NCI-H128 (cell line): ENCODE results near the gene INHBE.

Experiments
- DNase-seq: peaks from one replicate; lab custom pipeline; 2025; ENCODE audit not compliant: unreplicated experiment; lab: John Stamatoyannopoulos, UW

INHBE gene

GRCh38 chr12:57460468-57460784 lies 5.3 kb downstream of the INHBE start:
- DNase-seq, result no peak

GRCh38 chr12:57460841-57461275 lies 5.8 kb downstream of the INHBE start:
- no peak for DNase-seq

- no peak for DNase-seq
Measured at GRCh38 chr12:57461276-57461916, 6.3 kb downstream of the INHBE start.

GRCh38 chr12:57461917-57462250 lies 6.8 kb downstream of the INHBE start:
- DNase-seq, result no peak

- peak; percentile 87 for DNase-seq
Measured at GRCh38 chr12:57462251-57462911, 7.3 kb downstream of the INHBE start.

GRCh38 chr12:57462912-57463253 lies 7.8 kb downstream of the INHBE start:
- DNase-seq, result no peak

- no peak for DNase-seq
Measured at GRCh38 chr12:57464569-57464968, 9.5 kb downstream of the INHBE start.

- DNase-seq, result no peak
Measured at GRCh38 chr12:57465030-57465746, 10.1 kb downstream of the INHBE start.

- no peak for DNase-seq
Measured at GRCh38 chr12:57465747-57466505, 10.8 kb downstream of the INHBE start.

GRCh38 chr12:57467212-57467874 lies 12.2 kb downstream of the INHBE start:
- no peak for DNase-seq

- no peak for DNase-seq
Measured at GRCh38 chr12:57467915-57468314, 12.8 kb downstream of the INHBE start.

GRCh38 chr12:57469296-57470164 lies 14.4 kb downstream of the INHBE start:
- DNase-seq, result no peak

- DNase-seq, result no peak
Measured at GRCh38 chr12:57470286-57470969, 15.3 kb downstream of the INHBE start.

- no peak for DNase-seq
Measured at GRCh38 chr12:57470970-57471656, 16.0 kb downstream of the INHBE start.

GRCh38 chr12:57471661-57472060 lies 16.6 kb downstream of the INHBE start:
- no peak for DNase-seq

- no peak for DNase-seq
Measured at GRCh38 chr12:57472391-57472790, 17.3 kb downstream of the INHBE start.

GRCh38 chr12:57473392-57473791 lies 18.3 kb downstream of the INHBE start:
- DNase-seq, result no peak

GRCh38 chr12:57473886-57474285 lies 18.8 kb downstream of the INHBE start:
- DNase-seq, result no peak

- no peak for DNase-seq
Measured at GRCh38 chr12:57474430-57474829, 19.3 kb downstream of the INHBE start.
